Ovary (tissue), 3 donors: ENCODE results near the gene OSM.

Experiments
- CTCF ChIP-seq, 3 donors: fragments of 450-650 bp in 2 of 3; fragments of 200-600 bp in 1 of 3; IDR thresholded peaks; one replicate each; pipeline versions ENCODE4 v1.5.1 to v1.8.0; 2016 to 2022; ENCODE audit warnings: antibody characterized with exemption in 3 of 3, mild to moderate bottlenecking in 1 of 3
- EP300 ChIP-seq: sonication (generic); formaldehyde crosslinking; IDR thresholded peaks from one replicate; pipeline ENCODE4 v1.6.1; 2017; ENCODE audit warnings: antibody characterized with exemption
- donor health status: DM: no; HTN: no; CAD: no.

- no peak for TF ChIP-seq EP300
- no peak for TF ChIP-seq CTCF (IDR thresholded peaks at IDR 0.05)
Measured at GRCh38 chr22:30243661-30244060, 23.0 kb downstream of the OSM start.
